SIG-M5 treated with dmso at 0.1 percent for 504 hours (cell line): ENCODE results near the gene RNASE12.
"Not testable (repeated sequence)": the region's sequence is repeated elsewhere in the genome, so short reads cannot be mapped to it uniquely, and the experiment has no call there.

ENCODE experiments used
- DNase-seq: peaks from one replicate; lab custom pipeline; 2025; ENCODE audit not compliant: unreplicated experiment; lab: John Stamatoyannopoulos, UW

Gene RNASE12

GRCh38 chr14:20614038-20614840 lies 23.1 kb upstream of the RNASE12 start:
- DNase-seq = peak; percentile 63

DNA sequence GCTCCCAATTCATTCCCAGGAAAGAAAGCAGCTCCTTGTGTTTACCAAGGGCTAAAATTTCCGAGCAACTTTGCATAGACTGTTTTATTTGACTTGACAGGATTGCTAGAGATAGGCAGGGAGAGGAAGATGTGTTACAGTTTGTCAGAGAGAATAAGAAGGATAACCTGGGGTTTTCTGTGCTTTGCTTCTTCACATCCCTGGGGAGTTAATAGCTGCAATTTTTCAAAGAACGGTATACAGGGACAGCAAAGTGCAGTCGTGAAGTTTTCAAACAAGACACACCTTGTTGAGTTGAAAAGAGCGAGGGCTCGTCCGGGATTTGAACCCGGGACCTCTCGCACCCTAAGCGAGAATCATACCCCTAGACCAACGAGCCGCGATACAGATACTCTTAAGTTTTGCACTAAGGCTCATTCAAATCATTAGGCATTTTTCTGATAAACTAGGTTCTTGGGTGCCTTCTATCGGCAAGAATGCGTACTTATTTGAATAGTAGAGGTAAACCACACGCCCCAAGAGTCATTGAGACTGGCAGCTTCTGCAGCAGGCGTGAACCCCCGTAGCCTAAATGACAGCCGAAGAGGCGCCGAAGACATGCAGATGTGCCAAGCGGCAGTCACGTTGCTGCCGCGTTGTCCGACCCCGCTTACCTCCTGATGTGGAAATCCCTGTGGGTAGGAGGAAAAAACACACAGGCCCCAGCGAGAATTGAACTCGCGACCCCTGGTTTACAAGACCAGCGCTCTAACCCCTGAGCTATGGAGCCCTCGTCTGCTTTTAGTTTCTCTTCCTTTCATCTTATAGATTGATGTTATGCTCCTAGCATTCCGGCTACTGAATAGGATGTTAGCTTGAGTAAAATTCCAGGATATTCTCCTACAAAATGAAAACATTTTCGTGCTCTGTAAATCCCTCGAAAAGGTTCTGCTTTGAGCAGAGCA lies 22.2 kb upstream of the RNASE12 start:
- DNase-seq = peak; percentile 96

GRCh38 chr14:20612403-20612802 lies 21.2 kb upstream of the RNASE12 start:
- peak; percentile 86 for DNase-seq

DNA sequence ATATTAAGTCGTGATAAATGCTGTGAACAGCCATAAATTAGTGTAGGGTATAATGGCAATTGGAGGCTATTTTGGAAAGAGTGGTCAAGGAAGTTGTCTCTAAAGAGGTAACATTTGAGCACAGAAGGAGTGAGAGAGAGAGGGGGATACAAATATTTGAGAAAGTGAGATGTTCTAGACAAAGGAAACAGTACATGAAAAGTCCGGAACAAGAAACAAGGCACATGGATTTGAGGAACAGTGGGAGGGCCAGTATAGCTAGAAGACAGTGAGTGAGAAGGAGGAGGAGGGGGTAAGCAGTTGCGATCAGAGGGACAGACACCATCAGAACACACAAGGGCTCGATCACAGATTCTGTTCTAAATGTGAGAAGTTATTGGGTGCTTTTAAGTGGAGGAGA lies 20.1 kb upstream of the RNASE12 start:
- no peak for DNase-seq

GRCh38 chr14:20610002-20610765 lies 19.0 kb upstream of the RNASE12 start:
- peak; percentile 70 for DNase-seq

- DNase-seq = peak; percentile 90
Observed at GRCh38 chr14:20609215-20610001, 18.2 kb upstream of the RNASE12 start.

- DNase-seq = no peak
Observed at GRCh38 chr14:20608383-20609110, 17.4 kb upstream of the RNASE12 start.

GRCh38 chr14:20607617-20608016 lies 16.4 kb upstream of the RNASE12 start:
- DNase-seq = no peak

DNA sequence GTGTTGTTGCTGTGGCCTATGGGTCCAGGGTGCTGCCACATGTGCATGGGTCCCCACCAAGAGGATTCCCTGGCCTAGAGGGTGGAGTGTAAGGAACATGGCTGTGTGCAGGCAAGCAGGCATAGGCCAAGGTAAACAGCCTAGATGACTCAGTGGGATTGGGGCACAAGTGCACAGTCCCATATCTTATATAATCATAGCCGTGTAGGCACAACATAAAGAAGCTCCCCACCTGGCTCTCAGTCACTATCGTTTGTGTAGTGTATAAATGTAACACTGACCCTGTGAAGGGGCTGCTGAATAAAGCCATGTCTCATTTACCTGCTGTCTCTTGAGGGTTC lies 15.7 kb upstream of the RNASE12 start:
- no peak for DNase-seq

DNA sequence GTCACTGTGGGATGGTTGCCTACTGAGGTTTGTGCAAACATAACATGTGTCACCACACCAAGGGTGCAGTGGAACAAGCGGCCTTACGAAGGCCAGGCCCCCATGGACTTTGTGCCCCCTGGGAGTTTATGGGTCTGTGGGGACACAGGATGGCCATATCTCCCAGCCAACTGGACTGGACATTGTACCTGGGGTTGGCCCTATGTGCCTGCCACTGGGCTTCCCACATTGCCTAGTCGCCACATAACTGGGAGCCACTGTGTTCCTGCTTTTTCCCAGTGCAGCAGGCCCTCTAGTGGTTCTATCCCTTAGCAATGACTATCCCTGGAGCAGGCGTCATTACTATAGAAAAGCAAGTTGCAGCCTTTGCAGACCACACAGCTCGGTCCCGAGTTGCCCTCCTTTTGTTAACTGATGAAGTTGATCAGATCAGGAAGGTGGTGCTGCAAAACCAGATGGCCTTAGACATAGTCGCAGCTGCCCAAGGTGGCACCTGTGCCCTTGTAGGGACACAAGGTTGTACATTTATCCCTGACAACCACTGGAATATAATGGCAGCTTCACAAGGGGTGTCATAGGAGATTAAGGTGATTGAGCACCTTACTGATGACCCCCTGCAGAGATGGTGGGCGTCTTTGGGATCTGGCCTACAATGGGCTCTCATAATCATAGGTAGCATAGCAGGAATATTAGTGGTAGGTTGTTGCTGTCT lies 15.2 kb upstream of the RNASE12 start:
- peak; percentile 17 for DNase-seq

- DNase-seq = no peak
Observed at GRCh38 chr14:20603813-20604690, 12.9 kb upstream of the RNASE12 start.

GRCh38 chr14:20602583-20602982 lies 11.4 kb upstream of the RNASE12 start:
- no peak for DNase-seq

- no peak for DNase-seq
Observed at GRCh38 chr14:20601522-20601921, 10.3 kb upstream of the RNASE12 start.

DNA sequence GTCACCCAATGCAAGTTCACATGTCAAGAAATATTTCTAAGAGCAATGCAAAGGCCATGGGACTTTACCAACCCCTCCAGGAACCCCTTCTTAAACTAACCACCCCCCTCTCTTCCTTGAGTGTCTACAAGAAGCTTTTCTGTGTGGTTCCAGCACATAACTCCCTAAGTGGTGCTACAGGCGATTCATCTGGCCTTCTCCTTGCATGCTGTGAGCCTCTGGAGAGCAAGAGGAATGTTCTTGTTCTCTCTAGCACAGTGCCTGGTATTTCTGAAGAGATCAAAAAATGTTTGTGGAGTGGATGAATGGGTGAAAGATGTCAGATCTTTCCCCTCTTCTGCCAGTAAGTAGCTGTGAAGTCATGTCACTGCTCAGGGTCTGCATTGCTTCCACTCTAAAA lies 5.9 kb upstream of the RNASE12 start:
- no peak for DNase-seq

GRCh38 chr14:20595726-20596125 lies 4.5 kb upstream of the RNASE12 start:
- not testable (repeated sequence) for DNase-seq

GRCh38 chr14:20592574-20592973 lies 1.4 kb upstream of the RNASE12 start:
- DNase-seq = no peak

DNA sequence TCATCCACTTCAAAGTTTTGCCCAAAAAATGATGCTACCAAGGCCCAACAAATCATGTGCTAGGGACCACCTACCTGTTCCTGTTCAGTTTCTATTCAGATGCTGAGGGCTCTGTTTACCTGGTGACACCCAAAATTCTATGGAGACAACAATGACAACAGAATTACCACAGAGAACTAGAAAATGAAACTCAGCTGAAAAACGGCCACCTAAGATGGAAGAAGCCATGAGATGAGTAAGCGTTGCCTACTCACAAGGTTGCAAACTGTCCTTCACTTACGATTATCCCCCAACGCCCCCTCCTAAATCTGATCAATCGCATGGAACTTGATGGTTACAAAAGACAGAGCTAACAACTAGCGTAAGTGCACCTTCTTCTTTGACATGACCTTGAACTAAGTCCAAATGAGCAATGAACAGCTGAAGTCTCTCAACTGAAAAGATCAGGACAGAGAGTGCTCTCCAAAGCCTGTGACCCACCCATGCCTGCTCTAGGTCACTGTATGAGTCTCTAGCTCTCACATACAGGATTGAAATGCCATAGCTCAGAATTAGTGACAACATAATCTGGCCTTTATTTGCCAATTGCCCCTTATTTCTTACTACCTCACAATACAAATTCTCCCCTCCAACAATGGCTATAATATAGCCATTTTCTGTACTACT lies 3.6 kb downstream of the RNASE12 start, which contains the start of gene RNASE11:
RNASE11 (minus strand) TSS at position 513 of the 666 bp plus-strand sequence.
- DNase-seq = no peak

DNA sequence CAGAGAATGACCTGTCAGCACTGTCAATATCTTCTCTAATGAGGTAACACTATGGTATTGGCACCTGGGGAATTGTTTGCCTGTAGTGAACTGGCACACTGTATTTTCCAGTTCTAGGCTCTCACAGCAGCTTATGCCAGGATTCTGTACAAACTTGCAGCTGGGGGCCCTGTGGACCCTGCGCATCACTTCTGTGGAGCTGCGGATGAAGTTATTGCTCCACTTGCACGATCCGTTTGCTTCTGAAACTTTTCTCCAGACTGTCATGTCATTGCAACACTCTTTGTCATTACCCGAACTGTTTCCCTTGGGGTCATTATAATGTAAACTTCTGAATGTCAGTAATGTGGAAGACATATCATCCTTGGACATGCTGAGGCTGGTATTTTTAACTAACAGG lies 7.3 kb downstream of the RNASE12 start:
- peak; percentile 78 for DNase-seq
